Adrenal gland (tissue), 5 donors: ENCODE results near the gene POMGNT1.

Source experiments
- POLR2A ChIP-seq, 2 donors: fragments of 450-650 bp; IDR thresholded peaks; one replicate each; pipeline ENCODE4 v1.6.1; 2017; ENCODE audit warnings: antibody characterized with exemption in 2 of 2, mild to moderate bottlenecking in 2 of 2, moderate library complexity in 1 of 2
- TF ChIP-seq, protein P1 (sequence below), 6 experiments: fragments of 450-650 bp in 4 of 6; fragments of 200-600 bp in 2 of 6; sonication (generic) in 1 of 6; IDR thresholded peaks; 1 replicate in 5 of 6; 2 replicates in 1 of 6; pipeline versions ENCODE4 v1.5.1 to v1.8.0; 2016 to 2021; ENCODE audit warnings: antibody characterized with exemption in 6 of 6, mild to moderate bottlenecking in 2 of 6, moderate library complexity in 1 of 6
- donor health status: DM: no; HTN: no; CAD: no.

DNA sequence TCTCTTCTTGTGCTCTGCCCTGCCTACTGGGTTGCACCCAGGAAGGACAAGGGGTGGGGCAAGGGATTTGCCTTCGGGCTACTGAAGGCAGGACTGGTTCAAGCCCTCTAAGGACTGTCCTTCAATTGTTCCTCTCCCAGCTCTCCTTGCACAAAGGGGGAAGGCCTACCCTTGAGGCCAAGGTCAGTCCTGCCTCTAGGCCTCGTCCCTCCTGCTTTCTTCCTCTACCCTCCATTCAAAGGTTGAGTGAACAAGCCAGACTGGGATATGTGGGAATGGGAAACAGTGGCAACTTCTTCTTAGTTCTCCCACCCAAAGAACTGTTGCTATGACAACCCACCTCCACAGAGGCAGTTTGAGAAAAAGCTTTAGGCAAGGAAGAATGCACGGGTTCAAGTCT is 7.6 kb upstream of the POMGNT1 start:
- TF ChIP-seq, protein P1, sequence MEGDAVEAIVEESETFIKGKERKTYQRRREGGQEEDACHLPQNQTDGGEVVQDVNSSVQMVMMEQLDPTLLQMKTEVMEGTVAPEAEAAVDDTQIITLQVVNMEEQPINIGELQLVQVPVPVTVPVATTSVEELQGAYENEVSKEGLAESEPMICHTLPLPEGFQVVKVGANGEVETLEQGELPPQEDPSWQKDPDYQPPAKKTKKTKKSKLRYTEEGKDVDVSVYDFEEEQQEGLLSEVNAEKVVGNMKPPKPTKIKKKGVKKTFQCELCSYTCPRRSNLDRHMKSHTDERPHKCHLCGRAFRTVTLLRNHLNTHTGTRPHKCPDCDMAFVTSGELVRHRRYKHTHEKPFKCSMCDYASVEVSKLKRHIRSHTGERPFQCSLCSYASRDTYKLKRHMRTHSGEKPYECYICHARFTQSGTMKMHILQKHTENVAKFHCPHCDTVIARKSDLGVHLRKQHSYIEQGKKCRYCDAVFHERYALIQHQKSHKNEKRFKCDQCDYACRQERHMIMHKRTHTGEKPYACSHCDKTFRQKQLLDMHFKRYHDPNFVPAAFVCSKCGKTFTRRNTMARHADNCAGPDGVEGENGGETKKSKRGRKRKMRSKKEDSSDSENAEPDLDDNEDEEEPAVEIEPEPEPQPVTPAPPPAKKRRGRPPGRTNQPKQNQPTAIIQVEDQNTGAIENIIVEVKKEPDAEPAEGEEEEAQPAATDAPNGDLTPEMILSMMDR (IDR thresholded peaks at IDR 0.05): no peak
- TF ChIP-seq POLR2A (IDR thresholded peaks at IDR 0.05): no peak
